ENCODE results near the gene OTOG.

GRCh38 chr11:17504330-17505107 lies 42.5 kb upstream of the OTOG start:
- peak; percentile 96 for TF ChIP-seq CTCF (conservative IDR thresholded peaks at IDR 0.05; ENCODE audit: low read length)
- no peak for TF ChIP-seq EZH2phosphoT487 (IDR thresholded peaks at IDR 0.05; ENCODE audit: borderline replicate concordance)
